Subcutaneous adipose tissue (tissue), 4 donors: ENCODE results near the gene PNKP. TPM values are rescaled to one million over a fixed set of nuclear protein-coding genes. Genes with fewer than 3 reads are reported as not detected.

Source experiments
- total RNA-seq, 4 donors: library from RNA; depleted of rRNA; stranded (reverse); fragments of >200 nt; gene quantifications; one replicate each; pipeline ENCODE4 v1.1.0, GENCODE V29; 2016
- TF ChIP-seq, protein P1 (sequence below): fragments of 450-650 bp; IDR thresholded peaks from one replicate; pipeline ENCODE4 v1.5.1; 2016; ENCODE audit warnings: low read depth, mild to moderate bottlenecking, control low read depth, antibody characterized with exemption, moderate library complexity

The PNKP gene
- total RNA-seq, 4 donors from 2014 or later, result 25.9 to 48.0 (median 38.7) TPM

DNA sequence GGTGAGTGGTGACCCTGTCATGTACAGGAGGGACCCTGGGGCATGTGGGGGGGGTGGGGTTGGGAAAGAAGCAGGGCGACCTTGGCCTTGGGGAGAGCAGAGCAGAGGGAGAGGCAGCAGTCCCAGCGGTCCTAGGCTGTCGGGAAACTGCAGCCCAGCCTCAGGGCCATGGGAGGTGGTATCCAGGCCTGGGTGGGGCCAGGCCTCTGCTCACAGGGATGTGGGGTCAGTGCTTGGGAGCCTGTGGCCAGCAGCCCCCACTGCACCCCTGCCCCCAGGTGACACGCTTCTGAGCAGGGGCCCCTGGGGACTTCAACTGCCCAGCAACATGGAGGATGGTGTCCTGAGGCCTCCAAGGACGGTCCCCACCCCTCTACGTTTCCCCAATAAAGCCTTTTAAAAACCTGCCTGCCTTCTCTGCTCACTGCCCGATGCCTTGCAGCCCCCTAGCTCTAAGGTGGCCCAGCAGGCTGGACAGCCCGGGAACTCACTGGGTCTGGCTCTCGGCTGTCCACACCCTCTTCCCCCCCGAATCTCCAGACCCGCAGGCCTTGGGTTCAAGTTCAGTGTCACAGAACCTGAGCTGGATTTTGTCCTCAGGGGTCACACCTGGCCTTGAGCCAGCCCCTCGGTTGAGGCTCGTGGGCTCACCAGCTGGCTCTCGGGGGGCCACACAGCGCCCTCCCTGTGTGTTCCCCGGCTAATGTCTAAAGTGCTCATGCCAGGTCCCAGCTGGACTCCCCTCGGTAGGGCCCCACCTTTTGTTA, 6.9 kb downstream of the PNKP start:
- TF ChIP-seq, protein P1, sequence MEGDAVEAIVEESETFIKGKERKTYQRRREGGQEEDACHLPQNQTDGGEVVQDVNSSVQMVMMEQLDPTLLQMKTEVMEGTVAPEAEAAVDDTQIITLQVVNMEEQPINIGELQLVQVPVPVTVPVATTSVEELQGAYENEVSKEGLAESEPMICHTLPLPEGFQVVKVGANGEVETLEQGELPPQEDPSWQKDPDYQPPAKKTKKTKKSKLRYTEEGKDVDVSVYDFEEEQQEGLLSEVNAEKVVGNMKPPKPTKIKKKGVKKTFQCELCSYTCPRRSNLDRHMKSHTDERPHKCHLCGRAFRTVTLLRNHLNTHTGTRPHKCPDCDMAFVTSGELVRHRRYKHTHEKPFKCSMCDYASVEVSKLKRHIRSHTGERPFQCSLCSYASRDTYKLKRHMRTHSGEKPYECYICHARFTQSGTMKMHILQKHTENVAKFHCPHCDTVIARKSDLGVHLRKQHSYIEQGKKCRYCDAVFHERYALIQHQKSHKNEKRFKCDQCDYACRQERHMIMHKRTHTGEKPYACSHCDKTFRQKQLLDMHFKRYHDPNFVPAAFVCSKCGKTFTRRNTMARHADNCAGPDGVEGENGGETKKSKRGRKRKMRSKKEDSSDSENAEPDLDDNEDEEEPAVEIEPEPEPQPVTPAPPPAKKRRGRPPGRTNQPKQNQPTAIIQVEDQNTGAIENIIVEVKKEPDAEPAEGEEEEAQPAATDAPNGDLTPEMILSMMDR, result no peak

DNA sequence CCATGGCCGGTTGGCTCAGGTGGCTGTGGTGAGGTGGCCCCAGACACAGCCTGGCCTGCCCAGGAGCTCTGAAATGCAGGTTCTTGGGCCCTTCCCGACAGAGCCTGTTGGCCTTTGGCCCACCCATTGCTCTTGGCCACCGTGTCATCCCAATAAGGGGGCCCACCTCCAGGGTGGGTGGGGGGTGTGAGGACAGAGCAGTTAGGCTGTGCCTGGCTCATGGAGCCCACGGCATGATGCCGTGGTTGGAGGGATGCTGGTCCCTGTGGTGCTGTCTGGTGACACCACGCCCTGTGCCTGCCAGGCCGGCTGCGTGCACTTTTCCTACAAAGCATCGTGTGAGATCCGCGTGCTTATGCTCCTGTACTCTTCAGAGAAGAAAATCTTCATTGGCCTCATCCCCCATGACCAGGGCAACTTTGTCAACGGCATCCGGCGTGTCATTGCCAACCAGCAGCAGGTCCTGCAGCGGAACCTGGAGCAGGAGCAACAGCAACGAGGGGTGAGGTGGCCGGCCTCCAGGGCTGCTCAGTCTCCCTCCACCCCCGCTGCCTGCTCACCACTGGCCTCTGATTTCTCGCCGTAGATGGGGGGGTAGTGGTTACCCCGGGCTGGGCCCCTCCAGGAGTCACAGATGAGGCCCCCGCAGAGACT, 7.6 kb downstream of the PNKP start:
- TF ChIP-seq, protein P1, result no peak

DNA sequence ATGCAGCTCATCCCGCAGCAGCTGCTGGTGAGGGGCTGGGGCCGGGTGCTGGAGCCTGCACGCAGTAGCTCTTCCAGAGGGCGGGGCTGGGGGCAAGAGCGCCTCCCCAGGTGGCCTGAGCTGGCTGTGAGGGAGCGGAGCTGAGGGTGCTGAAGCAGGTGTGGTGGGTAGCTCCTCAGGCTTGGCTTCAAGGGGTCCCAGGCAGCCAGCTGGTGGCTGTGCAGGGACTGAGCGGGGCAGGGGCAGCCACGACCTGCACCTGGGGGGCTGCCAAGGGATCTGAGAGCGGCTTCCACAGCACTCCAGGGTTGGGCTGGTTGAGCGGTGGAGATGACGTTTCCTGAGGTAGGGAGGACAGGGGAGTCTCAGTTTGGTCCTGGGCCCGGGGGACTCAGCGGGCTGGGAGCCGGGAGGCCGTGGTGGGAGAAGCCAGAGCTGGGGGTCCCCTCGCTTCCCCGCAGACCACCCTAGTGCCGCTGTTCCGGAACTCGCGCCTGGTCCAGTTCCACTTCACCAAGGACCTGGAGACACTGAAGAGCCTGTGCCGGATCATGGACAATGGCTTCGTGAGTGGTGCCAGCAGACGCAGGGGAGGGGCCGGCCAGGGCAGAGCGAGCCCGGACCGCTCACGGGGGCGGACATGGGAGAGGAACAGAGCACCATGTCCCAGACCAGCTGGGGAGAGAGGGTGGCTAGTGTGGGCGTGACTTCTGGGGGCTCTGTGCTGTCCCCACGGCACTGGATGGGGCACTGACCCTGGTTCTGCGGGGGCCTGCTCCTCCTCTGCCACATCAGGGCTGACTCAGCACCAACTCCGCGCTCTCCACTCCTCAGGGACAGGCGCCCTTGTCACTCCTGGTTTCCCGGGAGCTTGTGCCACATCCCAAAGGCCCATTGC, 9.0 kb downstream of the PNKP start:
- TF ChIP-seq, protein P1, result no peak

DNA sequence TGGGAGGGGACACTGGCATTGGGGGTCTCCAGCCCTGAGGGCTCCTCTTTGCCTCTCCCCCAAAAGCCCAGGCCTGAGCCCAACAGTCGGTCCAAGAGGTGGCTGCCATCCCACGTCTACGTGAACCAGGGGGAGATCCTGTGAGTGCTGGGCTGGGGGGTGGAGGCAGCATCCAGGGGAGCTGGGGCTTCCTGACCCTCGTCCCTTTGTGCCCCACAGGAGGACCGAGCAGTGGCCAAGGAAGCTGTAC, 9.6 kb downstream of the PNKP start:
- TF ChIP-seq, protein P1, result no peak

DNA sequence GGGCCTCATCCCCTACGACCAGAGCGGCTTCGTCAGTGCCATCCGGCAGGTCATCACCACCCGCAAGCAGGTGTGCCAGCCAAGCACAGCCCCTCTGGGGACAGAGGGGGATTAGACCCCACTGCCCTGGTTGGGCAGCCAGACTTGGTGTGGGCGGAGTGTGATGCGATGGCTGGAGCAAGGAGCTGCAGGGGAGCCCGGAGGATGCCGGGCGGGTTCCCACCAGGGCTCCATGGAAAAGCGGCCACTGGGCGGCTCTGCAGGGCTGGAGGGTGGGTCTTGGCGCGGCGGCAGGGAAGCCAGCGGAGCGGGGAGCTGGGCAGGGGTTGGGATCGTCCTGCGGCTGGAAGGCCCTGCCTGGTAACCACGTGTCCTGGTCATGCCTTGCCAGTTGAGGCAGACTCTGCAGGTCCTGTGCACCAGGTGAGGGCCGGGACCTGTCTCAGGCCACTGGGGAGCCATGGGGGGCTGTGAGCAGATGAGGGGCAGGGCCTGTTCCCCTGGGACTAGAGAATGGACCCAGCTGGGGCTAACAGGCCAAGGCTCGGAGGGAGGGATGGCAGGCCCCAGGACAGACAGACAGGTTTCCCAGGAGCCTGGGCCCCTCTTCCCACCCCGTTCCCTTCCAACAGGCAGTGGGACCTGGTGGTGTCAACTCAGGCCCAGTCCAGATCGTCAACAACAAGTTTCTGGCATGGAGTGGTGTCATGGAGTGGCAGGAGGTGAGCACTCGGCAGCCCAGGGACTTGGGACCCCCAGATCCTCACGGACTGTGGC, 10.1 kb downstream of the PNKP start:
- TF ChIP-seq, protein P1, result no peak

DNA sequence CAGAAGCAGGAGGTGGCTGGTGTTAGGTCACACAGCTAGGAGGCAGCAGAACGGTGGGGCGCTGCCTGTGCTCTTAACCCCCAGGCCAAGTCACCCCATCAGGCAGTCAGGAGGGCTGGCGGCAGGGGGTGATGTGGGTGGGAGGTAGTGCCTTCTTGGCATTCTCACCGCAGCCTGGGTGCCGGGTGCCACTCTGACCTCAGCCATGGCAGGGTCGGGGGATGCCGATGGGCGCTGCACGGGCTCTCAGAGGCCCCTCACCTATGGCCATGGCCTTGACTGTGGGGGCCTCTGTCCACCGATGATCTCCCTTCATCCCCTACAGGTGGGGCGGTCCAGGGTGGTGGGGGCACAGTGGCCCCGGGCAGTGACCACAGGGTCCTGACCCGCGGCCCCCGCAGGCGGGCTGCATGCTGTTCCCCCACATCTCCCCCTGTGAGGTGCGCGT, 10.8 kb downstream of the PNKP start:
- TF ChIP-seq, protein P1, result no peak
